Stimulated activated CD4-positive, alpha-beta T cell treated with anti-CD3 and anti-CD28 coated beads, TNF-alpha, amount 100 ng/mL, for 1 hour (primary cell): Measurements from ENCODE around the gene DBI.
"Not testable (repeated sequence)": the region's sequence is repeated elsewhere in the genome, so short reads cannot be mapped to it uniquely, and the experiment has no call there.

Experiments used
- DNase-seq, 3 donors: peaks; one replicate each; pipeline ENCODE4 v3.0.0-alpha.2; 2020; ENCODE audit warnings: low read depth in 3 of 3, low spot score in 1 of 3

Gene DBI

DNA sequence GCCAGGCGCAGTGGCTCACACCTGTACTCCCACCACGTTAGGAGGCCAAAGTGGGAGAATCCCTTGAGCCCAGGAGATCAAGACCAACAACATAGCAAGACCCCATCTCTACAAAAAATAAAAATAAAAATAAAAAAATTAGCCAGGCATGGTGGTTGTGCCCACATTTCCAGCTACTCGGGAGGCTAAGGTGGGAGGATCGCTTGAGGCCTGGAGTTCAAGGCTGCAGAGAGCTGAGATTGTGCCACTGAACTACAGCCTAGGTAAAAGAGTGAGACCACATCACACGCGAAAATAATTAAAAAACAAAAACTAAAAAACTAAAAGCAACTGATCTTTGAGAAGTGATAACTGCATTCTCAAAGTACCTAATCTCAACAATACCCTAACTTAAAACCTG is 2.0 kb upstream of the DBI start:
- DNase-seq, result no peak

- no peak for DNase-seq
Measured at GRCh38 chr2:119365436-119365835, 1.3 kb upstream of the DBI start.

- no peak for DNase-seq
Measured at GRCh38 chr2:119366161-119366648, 572 bp upstream of the DBI start.

- peak in 2 of 3 donors; percentile 6 to 17 for DNase-seq
Measured at GRCh38 chr2:119367472-119368099, 809 bp downstream of the DBI start.

- no peak for DNase-seq
Measured at GRCh38 chr2:119369845-119370244, 3.1 kb downstream of the DBI start.

DNA sequence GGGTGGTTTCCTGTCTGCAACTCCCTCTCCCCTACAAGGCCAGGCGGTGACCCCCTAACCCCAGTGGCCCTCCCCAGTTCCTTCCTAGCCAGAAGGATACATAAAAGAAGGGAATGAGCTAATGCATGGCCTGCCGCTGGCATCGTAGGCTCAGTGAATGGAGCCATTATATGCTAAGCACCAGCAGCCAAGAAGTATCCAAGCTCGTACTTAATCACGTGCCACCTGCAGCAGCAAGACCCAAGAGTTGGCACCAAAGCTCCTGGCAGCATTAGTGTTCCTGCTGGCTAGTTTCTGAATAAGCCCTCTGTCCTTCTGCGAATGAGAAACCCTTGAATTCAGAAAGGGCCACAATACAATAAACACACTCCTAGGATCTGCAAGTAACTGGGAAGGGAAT is 4.3 kb downstream of the DBI start:
- no peak for DNase-seq

DNA sequence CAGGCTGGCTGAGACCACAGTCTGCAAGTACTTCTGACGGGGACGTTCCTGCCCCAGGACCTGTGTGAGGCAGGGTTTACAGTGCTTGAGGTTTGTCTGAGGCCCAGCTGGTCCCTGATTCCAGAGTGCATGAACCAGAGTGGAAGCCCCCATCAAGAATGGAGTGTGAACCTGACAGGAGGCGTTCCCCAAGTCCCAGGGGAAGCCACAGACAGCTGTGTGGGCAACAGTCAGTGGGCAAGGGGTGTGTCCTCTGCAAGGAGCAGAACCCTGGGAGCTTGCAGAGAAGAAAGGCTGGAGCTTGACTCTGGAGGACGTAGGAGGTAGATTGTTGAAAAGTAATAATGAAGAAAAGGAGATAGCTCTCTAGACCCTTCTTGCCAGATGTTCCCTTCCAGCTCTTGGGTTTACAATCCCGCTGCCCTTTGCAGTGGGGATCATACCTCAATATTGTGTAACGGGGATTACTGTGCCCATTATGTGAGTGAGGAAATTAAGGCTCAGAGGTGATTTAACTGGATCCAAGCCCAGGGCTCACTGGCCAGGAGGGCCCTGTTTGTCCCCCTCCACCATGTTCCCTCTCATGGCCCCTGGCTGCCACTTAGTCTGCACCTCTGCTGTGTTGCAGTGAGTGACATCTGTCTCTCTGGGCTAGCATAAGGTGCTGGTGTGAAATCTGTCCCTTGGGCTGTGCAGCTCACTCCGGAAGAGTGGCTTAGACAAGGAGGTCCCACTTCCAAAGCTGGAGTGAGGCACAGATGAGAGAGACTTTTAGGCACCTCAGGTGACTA is 6.2 kb downstream of the DBI start:
- no peak for DNase-seq

- DNase-seq, result not testable (repeated sequence)
Measured at GRCh38 chr2:119373907-119374745, 7.3 kb downstream of the DBI start.

GRCh38 chr2:119376406-119376805 is 9.6 kb downstream of the DBI start:
- DNase-seq, result not testable (repeated sequence)

- no peak for DNase-seq
Measured at GRCh38 chr2:119376810-119377209, 10.0 kb downstream of the DBI start.

DNA sequence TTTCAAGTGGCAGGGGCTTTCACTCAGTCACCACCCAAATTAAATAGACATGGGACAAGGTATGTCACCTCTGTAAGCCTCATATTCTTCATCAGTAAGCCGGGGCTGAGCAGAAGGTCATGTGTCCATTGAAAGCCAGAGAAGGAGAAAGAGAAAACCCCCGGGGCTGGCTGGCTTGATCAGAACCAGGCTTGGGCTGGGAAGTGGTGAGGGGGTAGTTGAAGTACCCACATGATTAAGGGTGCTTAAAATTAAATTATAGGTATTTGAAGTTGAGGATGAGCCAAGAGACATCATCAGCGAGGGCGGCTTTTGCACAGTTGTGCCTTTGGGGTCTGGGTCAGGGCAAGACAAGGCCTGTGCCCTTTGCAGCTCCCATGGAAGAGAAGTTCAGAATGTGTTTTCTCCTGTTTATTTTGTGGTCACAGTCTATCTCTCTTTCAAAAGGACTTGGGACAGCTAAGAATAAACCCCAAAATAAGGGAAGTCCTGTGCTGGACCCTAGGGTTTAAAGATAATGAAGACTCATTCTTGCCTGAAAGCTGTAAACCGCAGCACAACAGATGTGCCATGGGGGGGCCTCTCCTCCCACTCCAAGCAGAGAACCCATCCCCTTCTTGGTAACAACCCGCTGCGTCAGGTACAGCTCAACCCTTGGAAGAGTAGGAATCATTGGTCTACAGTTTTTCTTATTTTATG is 10.7 kb downstream of the DBI start:
- DNase-seq, result no peak

GRCh38 chr2:119377993-119378345 is 11.2 kb downstream of the DBI start:
- no peak for DNase-seq

GRCh38 chr2:119378566-119378965 is 11.8 kb downstream of the DBI start:
- no peak for DNase-seq

GRCh38 chr2:119383410-119384140 is 16.8 kb downstream of the DBI start:
- DNase-seq, result no peak

- no peak for DNase-seq
Measured at GRCh38 chr2:119384971-119385370, 18.2 kb downstream of the DBI start.

DNA sequence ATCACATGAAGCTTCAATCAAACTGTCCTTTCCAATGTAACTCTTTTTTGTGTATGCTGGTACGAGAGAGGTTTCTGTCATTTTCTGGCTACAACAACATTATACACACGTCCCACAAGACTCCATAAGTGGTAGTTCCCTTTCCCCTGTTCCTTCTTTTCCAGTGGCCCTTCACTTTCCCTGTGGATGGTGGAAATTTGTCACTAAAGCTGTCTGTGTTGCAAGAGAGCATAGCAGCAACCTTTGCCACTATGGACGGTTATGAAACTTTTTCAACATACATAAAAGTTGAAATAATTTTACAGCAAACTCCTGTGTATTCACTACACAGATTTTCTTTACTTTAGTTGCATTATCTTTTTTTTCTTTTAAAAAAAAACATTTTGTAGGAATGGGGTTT is 18.7 kb downstream of the DBI start:
- DNase-seq, result no peak

DNA sequence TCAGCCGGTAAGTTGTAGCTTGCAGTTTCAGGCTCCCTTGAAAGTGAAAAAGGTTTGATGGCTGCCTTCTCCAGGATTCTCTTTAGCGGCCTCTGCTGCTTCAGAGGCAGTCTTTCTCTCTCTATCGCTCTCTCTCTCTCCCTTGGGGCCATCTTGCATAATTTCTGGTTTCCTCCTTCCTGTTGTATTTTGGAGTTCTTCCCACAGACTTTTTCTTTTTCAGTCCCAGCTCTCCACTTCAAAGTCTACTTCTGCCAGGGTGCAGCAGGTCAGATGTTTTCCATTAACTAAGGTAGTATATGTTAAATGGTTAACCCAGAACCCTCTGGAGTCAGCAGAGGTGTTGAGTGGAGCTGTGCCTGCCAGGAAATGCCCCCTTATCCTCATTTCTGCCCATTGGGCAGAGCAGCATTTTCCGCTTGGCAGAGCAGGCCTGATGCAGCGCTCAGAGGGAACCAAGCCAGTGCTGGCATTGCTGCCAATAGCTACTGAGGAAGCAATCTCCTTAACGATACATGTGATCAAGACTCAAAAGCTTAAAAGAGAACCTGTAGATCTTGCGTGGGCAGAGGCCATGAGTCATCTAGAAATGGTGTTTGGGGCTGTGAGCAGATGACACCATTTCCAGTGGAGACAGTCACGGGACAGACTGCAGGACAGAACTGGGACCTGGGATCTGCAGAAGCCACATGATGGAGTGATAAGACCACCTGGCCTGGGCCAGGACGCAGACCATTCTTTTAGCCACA is 20.8 kb downstream of the DBI start:
- DNase-seq, result no peak

DNA sequence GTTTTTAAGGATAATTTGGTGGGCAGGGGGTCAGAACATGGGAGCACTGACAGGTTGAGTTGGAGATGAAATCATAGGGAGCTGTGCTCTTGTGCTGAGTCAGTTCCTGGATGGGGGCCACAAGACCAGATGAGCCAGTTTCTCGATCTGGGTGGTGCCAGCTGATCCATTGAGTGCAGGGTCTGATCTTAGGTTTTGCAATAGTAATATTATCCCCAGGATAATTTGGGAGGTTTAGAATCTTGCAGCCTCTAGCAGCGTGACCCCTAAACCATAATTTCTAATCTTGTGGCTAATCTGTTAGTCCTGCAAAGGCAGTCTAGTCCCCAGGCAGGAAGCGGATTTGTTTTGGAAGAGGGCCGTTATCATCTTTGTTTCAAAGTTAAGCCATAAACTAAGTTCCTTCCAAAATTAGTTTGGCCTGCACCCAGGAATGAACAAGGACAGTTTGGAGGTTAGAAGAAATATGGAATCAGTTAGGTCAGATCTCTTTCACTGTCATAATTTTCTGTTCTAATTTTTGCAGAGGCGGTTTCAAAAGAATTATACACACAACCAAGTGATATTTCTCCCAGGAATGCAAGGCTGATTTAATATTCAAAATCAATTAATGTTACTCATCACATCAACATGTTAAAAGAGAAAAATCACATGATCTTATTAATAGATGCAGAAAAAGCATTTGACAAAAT is 23.0 kb downstream of the DBI start:
- DNase-seq, result no peak
